ENCODE data around the gene SLC6A9.

The SLC6A9 gene

DNA sequence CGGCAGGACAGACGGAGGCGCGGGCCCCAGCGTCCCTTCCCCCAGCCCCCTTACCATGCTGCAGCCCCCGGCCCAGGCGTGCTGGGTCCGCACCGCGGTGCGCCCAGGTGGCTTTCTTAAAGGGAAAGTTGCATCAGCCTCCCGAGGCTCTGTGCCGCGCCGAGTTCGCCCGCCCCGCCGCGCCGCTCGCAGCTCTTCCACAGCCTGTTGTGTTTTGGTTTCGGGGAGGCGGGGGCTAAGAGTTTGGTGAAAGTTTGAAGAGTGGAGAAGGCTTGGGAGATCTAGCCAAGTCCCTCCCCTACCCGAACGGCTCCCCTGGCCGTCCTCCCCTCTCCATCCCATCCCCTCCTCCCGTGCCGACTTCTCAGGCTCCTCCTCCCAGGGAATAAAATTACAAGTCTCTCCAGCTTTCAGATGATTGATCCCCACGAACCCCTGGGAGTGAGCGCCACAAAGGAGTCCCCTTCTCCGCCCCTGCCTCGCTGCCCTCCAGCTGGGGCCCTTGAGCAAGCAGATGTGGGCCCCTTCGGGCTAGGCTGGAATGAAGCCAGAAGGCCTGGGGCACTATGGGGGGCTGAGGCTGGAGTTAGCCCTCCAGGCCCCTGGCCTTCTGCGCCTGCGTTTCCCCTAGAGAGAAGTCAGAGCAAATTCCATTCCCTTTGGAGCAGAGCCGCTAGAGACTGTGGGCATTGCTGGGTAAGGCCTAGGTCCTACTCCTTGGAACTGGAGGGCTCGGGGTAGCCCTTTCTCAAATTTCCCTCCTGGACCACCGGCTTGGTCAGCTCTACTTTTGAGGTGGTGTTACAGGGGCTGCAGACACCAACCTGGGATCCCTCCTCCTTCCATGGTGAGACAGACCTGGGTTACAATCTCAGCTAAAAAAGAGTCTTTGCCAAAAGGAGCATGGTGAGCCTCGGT is at the start of gene SLC6A9:
TSS of gene SLC6A9 (minus strand) at position 211 of the 918 bp plus-strand sequence. CDS start 7,185 bp downstream, outside the sequence.
- TF ChIP-seq, protein P1, sequence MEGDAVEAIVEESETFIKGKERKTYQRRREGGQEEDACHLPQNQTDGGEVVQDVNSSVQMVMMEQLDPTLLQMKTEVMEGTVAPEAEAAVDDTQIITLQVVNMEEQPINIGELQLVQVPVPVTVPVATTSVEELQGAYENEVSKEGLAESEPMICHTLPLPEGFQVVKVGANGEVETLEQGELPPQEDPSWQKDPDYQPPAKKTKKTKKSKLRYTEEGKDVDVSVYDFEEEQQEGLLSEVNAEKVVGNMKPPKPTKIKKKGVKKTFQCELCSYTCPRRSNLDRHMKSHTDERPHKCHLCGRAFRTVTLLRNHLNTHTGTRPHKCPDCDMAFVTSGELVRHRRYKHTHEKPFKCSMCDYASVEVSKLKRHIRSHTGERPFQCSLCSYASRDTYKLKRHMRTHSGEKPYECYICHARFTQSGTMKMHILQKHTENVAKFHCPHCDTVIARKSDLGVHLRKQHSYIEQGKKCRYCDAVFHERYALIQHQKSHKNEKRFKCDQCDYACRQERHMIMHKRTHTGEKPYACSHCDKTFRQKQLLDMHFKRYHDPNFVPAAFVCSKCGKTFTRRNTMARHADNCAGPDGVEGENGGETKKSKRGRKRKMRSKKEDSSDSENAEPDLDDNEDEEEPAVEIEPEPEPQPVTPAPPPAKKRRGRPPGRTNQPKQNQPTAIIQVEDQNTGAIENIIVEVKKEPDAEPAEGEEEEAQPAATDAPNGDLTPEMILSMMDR (IDR thresholded peaks at IDR 0.05): no peak

DNA sequence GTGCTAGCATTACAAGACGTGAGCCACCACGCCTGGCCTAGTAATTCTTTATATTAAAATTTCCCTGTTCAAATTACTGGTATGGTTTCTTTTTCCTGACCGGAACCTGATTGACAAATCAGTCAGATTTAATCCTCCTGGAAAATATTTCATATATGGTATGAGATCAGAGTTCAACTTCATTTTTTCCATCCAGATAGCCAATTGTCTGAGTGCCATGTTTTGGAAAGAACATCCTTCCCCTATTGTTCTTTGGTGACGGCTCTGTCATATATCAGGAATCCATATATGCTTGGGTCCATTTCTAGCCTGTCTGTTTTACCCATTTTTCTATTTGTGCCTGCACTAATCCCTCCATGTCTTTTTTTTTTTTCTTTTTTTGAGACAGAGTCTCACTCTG is 48.3 kb upstream of the SLC6A9 start:
- TF ChIP-seq, protein P1 (IDR thresholded peaks at IDR 0.05): no peak

DNA sequence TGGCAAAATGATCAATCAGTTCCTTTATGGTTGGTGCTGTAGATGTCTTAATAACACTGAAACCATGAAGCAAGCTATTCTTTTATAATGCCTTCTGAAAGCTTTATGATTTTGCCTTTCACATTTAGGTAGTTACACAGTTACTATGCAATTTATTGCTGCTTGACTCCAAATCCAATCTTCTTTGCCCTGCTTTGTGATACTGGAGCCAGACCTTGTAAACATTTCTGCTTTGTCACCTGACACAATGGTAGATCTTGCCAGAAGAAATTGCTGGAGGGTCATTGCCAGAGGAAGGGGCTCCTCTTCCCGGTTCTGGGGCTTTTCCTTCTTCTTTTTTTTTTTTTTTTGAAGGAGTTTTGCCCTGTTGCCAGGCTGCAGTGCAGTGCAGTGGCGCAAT is 46.8 kb upstream of the SLC6A9 start:
- TF ChIP-seq, protein P1 (IDR thresholded peaks at IDR 0.05): no peak

DNA sequence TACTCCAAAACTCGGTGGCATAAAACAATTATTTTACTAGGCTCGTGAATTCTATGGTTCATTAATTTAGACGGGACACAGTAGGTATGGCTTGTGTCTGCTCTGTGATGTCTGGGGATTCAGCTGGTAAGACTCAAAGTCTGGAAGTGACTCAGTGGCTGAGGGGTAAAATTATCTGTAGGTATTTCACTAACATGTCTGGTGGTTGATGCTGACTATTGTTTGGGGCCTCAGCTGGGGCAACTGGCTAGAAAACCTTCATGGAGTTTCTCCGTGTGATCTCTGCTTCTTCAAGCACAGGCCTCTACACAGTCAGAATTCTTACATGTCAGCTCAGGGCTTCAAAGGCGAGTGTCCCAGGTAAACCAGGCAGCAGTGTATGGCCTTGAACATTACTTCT is 46.2 kb upstream of the SLC6A9 start:
- TF ChIP-seq, protein P1 (IDR thresholded peaks at IDR 0.05): no peak

DNA sequence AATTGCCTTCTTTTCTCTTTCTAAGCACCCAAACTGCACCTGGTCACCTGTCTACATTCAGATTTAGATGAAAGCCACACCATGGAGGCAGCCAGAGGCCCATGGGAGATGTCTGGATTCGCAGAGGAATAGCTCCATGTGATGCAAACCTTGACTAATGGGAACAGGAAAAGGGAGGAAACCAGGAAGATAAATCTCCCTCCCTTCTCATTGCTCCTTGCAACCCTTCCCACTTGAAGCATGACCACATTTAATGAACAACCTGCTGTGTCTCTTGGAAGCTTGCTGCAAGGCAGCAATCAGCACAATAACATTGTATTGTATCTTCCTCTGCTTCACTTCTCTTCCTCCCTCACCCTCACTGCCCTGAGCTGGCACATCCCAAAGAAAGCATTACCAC is 44.8 kb upstream of the SLC6A9 start:
- TF ChIP-seq, protein P1 (IDR thresholded peaks at IDR 0.05): no peak

DNA sequence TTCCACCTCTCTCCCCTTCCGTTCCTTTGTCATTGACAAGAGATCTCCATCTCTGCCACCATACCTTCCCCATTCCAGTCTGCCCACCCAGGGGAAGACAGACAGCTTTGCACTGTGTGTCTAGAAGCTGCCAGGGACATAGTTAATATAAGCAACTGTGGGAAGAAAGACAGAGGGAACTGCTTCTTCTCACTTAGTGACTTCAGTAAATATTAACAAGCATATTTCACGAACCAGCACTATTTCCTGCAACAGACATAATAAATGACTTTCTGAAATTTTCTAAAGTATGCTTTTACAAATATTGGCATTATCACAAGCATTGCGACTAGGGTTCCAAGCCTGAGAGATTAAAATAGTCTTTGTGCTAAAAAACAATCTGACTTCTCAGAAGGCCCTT is 43.2 kb upstream of the SLC6A9 start:
- TF ChIP-seq, protein P1 (IDR thresholded peaks at IDR 0.05): no peak

DNA sequence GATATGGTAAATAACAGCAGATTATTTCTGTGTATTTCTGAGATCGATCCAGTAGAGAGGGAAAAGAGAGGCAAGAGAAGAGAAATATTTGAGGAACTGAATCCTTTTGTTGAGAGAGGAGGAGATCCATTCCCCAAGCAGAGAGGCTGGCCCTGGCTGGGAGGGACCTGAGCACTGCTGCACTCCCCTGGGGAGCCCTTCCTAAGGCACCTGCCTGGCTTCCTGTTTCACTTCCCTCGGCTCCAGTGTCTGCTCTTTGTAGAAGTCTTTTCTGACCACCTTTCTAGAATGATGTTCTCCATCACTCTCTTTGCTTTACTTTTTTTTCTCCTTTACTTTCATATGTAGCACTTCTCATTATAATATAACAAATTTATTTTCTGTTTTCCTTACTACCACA is 42.3 kb upstream of the SLC6A9 start:
- TF ChIP-seq, protein P1 (IDR thresholded peaks at IDR 0.05): no peak
